Activated B cell treated with CpG ODN at 0.5 μM for 24 hours (primary cell): ENCODE data around the gene KAZN. TPM values are rescaled to one million over a fixed set of nuclear protein-coding genes. Genes with fewer than 3 reads are reported as not detected.

Experiments
- ATAC-seq: fragments of 200-7000 bp; cut with Tn5 transposase; one replicate; pipeline ENCODE4 v1.10.0; 2021; ENCODE audit warnings: low read depth, mild to moderate bottlenecking, moderate library complexity
- CTCF ChIA-PET: fragments of 350-600 bp; sonication (Branson Sonifier 250); formaldehyde crosslinking; loops from one replicate; lab custom pipeline; 2021; ENCODE audit warnings: antibody characterized with exemption; lab: Charles Lee
- POLR2A ChIA-PET: fragments of 350-600 bp; sonication (Branson Sonifier 250); formaldehyde crosslinking; loops from one replicate; lab custom pipeline; 2021; ENCODE audit warnings: antibody characterized with exemption; lab: Charles Lee
- DNase-seq: peaks from one replicate; pipeline ENCODE4 v3.0.0; 2022
- H3K27ac Mint-ChIP-seq: one replicate; pipeline ENCODE4 v1.8.0; 2020; ENCODE audit warnings: mixed read lengths
- H3K27me3 Mint-ChIP-seq: one replicate; pipeline ENCODE4 v1.8.0; 2021; ENCODE audit warnings: mixed read lengths
- H3K36me3 Mint-ChIP-seq: one replicate; pipeline ENCODE4 v1.8.0; 2021; ENCODE audit warnings: low read depth, mixed read lengths
- H3K4me1 Mint-ChIP-seq: one replicate; pipeline ENCODE4 v1.8.0; 2021; ENCODE audit warnings: mixed read lengths
- H3K4me3 Mint-ChIP-seq: one replicate; pipeline ENCODE4 v1.8.0; 2020; ENCODE audit warnings: mild to moderate bottlenecking, mixed read lengths
- H3K9me3 Mint-ChIP-seq: one replicate; pipeline ENCODE4 v1.8.0; 2020; ENCODE audit warnings: mixed read lengths
- intact Hi-C: fragments of 100-400 bp; cut with micrococcal nuclease; formaldehyde crosslinking; loops from one replicate; pipeline ENCODE4 v1.15.1; 2024
- total RNA-seq: library from RNA; stranded (reverse); gene quantifications from 2 replicates; pipeline ENCODE4 v1.2.3, GENCODE V29; 2022
- TF ChIP-seq, protein P1 (sequence below): fragments of 200-600 bp; IDR thresholded peaks from one replicate; pipeline ENCODE4 v1.8.0; 2022; ENCODE audit warnings: antibody characterized with exemption, mild to moderate bottlenecking

The KAZN gene
- total RNA-seq, 1 donor from 2014 or later, result 0.73 TPM

DNA sequence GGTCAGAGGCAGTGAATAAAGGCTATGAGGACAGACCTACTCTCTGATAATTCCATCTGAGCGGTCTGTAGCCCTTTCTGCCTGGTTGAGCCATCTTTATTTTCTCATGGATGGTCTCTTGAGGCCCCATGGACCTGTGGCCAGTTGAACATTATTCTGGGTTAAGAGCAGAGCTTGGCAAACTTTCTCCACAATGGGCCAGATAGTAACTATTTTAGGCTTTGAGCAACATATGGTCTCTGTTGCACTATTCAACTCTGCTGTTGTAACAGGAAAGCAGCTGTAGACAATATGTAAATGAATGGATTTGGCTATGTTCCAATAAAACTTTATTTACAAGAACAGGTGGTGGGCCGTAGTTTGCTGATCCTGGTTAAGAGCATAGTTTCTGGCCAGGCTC lies 62.7 kb downstream of the KAZN start:
- ATAC-seq, result no peak
- H3K27ac Mint-ChIP-seq, result no peak overlapping the region
- peaks cover 4% of the 10 kb centered on the region for H3K27me3 Mint-ChIP-seq
- no peaks in the 10 kb centered on the region for H3K36me3 Mint-ChIP-seq
- POLR2A ChIA-PET, result no interaction called here
- TF ChIP-seq, protein P1, sequence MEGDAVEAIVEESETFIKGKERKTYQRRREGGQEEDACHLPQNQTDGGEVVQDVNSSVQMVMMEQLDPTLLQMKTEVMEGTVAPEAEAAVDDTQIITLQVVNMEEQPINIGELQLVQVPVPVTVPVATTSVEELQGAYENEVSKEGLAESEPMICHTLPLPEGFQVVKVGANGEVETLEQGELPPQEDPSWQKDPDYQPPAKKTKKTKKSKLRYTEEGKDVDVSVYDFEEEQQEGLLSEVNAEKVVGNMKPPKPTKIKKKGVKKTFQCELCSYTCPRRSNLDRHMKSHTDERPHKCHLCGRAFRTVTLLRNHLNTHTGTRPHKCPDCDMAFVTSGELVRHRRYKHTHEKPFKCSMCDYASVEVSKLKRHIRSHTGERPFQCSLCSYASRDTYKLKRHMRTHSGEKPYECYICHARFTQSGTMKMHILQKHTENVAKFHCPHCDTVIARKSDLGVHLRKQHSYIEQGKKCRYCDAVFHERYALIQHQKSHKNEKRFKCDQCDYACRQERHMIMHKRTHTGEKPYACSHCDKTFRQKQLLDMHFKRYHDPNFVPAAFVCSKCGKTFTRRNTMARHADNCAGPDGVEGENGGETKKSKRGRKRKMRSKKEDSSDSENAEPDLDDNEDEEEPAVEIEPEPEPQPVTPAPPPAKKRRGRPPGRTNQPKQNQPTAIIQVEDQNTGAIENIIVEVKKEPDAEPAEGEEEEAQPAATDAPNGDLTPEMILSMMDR, result no peak
- intact Hi-C loops, result no loop called here
- DNase-seq, result no peak
- CTCF ChIA-PET, result no interaction called here
- no peaks in the 10 kb centered on the region for H3K9me3 Mint-ChIP-seq
- H3K4me3 Mint-ChIP-seq, result no peak overlapping the region
- H3K4me1 Mint-ChIP-seq, result peaks cover 6% of the 10 kb centered on the region

GRCh38 chr1:14662116-14662515 lies 63.6 kb downstream of the KAZN start:
- TF ChIP-seq, protein P1, result no peak
- H3K27me3 Mint-ChIP-seq, result peaks cover 4% of the 10 kb centered on the region
- H3K9me3 Mint-ChIP-seq, result no peaks in the 10 kb centered on the region
- H3K27ac Mint-ChIP-seq, result no peak overlapping the region
- no peak for DNase-seq
- peaks cover 6% of the 10 kb centered on the region for H3K4me1 Mint-ChIP-seq
- H3K4me3 Mint-ChIP-seq, result no peak overlapping the region
- no peak for ATAC-seq
- CTCF ChIA-PET, result no interaction called here
- POLR2A ChIA-PET, result no interaction called here
- no peaks in the 10 kb centered on the region for H3K36me3 Mint-ChIP-seq
- intact Hi-C loops, result no loop called here

GRCh38 chr1:14663773-14664172 lies 65.3 kb downstream of the KAZN start:
- TF ChIP-seq, protein P1, result no peak
- intact Hi-C loops, result no loop called here
- ChIA-PET CTCF (no interaction called here), POLR2A (interaction anchor here (0.6 kb wide), 1 partner anchor 244 kb away, joined by 4 read pairs; no protein-coding TSS in a partner anchor)
- Mint-ChIP-seq H3K4me3 (no peak overlapping the region), H3K9me3 (no peaks in the 10 kb centered on the region), H3K4me1 (peaks cover 6% of the 10 kb centered on the region), H3K27me3 (peaks cover 4% of the 10 kb centered on the region), H3K36me3 (no peaks in the 10 kb centered on the region), H3K27ac (no peak overlapping the region)
- ATAC-seq, result no peak
- DNase-seq, result no peak

GRCh38 chr1:14666373-14666772 lies 67.9 kb downstream of the KAZN start:
- CTCF ChIA-PET, result no interaction called here
- no peak for DNase-seq
- no peak for ATAC-seq
- Mint-ChIP-seq H3K36me3 (no peaks in the 10 kb centered on the region), H3K27ac (no peak overlapping the region), H3K9me3 (no peaks in the 10 kb centered on the region), H3K4me1 (no peaks in the 10 kb centered on the region), H3K27me3 (peaks cover 4% of the 10 kb centered on the region), H3K4me3 (no peak overlapping the region)
- intact Hi-C loops, result no loop called here
- TF ChIP-seq, protein P1, result no peak
- POLR2A ChIA-PET, result no interaction called here

- ATAC-seq, result no peak
- peaks cover 4% of the 10 kb centered on the region for H3K27me3 Mint-ChIP-seq
- intact Hi-C loops, result no loop called here
- no peak for DNase-seq
- H3K4me3 Mint-ChIP-seq, result no peak overlapping the region
- no peaks in the 10 kb centered on the region for H3K9me3 Mint-ChIP-seq
- H3K27ac Mint-ChIP-seq, result no peak overlapping the region
- ChIA-PET POLR2A (no interaction called here), CTCF (no interaction called here)
- H3K36me3 Mint-ChIP-seq, result no peaks in the 10 kb centered on the region
- peaks cover 2% of the 10 kb centered on the region for H3K4me1 Mint-ChIP-seq
- TF ChIP-seq, protein P1, result no peak
These were observed 68.6 kb downstream of the KAZN start for GRCh38 chr1:14666962-14667650.
